Measurements from ENCODE around the gene ZNF410.

GRCh38 chr14:73953731-73954130, 67.1 kb downstream of the ZNF410 start:
- TF ChIP-seq CTCF (IDR thresholded peaks at IDR 0.05): no peak
- TF ChIP-seq IRF1 (CRISPR knock-in tag; IDR thresholded peaks at IDR 0.05): no peak
- no peak for TF ChIP-seq FOXP4 (CRISPR knock-in tag; IDR thresholded peaks at IDR 0.05)

Data from WTC11 (cell line).